Superior temporal gyrus (tissue), 1 donor: ENCODE results near the gene KRTAP5-7.
A peak's percentile ranks its signal among the peaks of the same experiment; 100 is the strongest.
"Not testable (repeated sequence)": the region's sequence is repeated elsewhere in the genome, so short reads cannot be mapped to it uniquely, and the experiment has no call there.

Source experiments
- DNase-seq: peaks from one replicate; pipeline ENCODE4 v3.0.0-alpha.2; 2016; ENCODE audit errors: extremely low spot score

Gene KRTAP5-7

DNA sequence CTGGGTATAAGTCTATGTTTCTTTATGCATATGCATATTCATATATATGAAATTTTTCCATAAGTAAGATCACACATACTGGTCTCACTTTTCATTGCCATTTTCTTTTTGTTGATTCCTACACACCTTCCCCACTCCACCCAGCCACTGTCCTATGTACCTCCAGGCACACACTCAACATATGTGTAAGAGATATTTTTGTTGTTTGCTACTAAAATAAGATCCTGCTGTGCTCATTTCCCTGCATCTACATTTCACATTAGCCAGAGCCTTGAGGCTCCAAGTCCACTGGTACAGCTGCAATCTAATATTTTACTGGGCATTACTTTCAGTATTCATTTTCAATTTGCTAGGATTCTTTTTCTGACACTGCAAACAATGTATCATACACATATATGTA, 30.2 kb downstream of the KRTAP5-7 start:
- no peak for DNase-seq

DNA sequence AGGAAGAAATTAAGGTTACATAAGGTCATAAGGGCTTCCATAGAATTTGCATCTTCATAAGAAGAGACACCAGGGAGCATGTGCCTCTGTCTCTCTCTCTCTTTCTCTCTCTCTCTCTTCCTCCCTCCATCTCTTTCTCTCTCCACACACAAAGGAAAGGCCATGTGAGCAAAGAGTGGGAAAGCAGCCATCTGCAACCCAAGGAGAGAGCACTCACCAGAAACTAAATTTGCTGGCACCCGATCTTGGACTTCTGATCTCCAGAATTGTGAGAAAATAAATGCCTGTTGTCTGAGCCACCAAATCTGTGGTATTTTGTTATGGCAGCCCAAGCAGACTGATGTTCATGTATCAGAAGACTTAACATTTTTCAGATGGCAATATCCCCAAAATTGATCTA, 31.9 kb downstream of the KRTAP5-7 start:
- DNase-seq = peak; percentile 15

DNA sequence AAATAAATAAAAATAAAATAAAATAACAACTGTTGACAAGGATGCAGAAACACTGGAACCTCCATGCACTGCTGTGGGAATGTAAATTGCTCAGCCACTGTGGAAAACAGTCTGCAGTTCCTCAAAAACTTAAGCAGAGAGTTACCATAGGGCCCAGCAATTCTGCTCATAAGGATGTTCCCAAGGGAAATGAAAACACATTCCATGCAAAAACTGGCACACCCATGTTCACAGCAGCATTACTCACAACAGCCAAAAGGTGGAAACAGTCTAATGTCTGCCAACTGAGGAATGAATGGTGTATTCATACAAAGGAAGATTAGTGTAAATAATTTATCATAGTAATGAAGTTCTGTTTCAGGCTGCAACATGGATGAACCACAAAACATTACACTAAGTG, 35.1 kb downstream of the KRTAP5-7 start:
- DNase-seq = no peak

DNA sequence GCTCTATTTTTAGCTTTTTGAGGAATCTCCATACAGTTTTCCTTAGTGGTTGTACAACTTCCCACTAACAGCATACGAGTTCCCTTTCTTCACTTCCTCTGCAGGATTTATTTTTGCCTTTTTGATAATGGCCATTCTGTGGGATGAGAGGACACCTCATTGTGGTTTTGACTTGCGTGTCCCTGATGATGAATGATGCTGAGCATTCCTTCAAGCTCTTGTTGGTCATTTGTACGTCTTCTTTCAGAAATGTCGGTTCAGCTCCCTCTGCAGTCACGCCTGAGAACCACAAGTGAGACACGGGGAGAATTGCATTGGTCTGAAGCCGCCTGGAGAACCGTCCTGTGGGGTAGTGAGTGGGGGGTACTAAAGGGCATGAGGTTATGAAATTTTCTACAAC, 36.3 kb downstream of the KRTAP5-7 start:
- DNase-seq = peak; percentile 52

DNA sequence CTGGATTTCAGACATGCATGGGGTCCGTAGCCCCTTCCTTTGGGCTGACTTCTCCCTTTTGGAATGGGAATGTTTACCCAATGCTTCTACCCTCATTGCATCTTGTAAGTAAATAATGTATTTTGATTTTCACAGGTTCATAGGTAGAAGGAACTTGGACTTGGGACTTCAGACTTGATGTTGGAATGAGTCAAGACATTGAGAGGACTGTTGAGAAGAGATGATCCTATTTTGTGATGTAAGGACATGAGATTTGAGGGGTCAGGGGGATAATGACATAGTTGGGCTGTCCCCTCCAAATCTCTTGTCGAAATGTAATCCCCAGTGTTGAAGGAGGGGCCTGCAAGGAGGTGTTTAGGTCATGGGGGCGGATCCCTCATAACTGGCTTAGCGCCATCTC, 37.4 kb downstream of the KRTAP5-7 start:
- DNase-seq = no peak

DNA sequence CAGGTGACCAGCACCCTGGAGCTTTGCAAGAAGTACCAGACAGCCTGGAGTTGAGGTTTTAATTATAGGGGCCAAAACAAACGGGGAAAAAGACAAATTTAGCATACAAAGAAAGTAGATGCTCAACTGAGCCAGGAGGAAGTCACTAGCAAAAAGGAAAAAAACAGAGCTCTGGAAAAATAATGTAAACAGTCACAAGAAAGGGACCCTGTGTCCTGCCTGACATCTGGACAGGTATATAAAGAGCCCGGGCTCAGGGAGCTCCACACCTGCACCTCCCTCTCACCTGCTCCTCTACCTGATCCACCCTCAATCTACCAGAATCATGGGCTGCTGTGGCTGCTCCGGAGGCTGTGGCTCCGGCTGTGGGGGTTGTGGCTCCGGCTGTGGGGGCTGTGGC, 38.2 kb downstream of the KRTAP5-7 start, which contains the start of gene KRTAP5-10:
Gene KRTAP5-10, plus strand, starts transcription at position 301 of the 400 bp plus-strand sequence. Its CDS starts 25 bp downstream, at position 326.
- DNase-seq = no peak

DNA sequence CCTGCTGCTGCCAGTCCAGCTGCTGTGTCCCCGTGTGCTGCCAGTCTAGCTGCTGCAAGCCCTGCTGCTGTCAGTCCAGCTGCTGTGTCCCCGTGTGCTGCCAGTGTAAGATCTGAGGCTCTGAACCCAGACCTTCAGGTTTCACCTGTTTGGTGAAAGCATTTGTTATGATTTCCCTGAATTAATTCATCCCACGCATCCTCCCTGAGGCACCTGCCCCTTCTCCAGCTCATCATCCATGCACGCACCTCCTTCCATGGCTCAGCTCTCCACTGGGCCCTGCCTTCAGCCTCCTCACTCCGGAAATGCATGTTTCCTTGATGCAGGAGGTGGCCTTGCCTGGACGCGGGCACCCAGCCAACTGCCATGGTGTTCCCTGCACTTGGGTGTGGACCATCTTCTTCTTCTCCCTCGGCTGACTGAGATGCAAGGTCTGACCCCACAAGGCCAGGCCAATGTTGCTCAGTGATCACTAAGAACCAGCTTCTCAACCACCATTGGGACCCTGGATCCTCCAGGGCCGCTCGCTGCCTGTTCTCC, 39.1 kb downstream of the KRTAP5-7 start:
- no peak for DNase-seq

DNA sequence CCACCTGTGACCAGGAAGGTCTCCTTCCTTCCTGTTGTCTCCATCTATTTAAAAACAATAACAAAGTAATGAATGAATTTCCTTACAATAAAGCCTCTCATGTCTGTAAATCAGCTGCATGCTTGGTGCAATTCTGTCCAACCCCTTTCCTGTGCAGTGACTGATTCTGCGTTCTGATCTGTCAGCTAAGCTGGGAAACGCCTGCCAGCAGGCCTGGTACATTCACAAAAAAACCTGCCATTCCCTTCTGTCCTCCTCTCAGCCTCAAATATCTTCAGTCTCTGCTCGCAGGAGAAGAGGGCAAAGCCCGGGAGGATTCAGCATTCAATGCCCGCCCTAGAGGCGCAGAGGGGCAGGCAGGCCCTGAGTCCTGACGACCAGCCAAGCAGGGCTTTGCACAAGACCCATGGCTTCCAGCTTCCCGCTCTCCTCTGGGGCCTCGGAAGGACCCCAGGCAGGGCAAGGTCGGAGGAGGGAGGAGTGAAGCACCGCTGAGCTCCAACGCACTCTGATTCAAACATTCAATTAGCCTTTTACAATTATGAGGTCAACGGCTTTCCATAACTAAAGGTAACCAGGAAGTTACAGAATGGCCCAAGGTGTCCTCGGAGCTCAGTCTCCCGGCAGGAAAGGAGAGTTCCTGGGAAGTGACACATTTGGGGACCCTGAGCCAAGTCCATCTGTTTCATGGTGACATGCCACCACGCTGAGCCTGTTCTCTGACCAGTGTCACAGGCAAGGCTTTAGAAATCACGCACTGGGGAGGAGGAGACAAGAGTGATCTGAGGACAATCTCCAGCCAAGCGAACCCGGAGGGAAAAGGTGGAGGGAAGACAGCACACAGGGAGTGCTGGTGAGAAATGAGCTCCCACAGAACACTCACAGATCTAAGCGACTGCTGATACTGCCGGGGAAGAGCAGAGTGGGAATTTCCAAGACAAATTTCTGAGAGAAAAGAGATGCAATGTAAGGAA, 39.8 kb downstream of the KRTAP5-7 start:
- DNase-seq = not testable (repeated sequence)

DNA sequence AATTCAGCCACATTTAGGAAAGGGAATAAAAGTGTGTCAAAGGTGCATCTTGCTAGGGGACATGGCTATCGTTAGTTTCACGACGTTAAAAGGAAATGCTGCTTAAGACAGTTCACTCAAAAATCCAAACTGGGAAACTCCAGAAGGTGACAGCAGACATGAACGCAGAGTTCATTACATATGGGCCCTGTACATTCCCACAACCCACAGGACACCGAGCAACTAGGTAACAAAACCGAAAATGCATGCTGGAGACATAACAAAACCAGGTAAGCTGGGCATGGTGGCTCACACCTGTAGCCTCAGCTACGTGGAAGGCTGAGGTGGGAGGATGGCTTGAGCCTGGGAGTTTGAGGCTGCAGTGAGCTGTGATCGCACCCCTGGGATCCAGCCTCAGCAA, 40.6 kb downstream of the KRTAP5-7 start:
- DNase-seq = not testable (repeated sequence)

DNA sequence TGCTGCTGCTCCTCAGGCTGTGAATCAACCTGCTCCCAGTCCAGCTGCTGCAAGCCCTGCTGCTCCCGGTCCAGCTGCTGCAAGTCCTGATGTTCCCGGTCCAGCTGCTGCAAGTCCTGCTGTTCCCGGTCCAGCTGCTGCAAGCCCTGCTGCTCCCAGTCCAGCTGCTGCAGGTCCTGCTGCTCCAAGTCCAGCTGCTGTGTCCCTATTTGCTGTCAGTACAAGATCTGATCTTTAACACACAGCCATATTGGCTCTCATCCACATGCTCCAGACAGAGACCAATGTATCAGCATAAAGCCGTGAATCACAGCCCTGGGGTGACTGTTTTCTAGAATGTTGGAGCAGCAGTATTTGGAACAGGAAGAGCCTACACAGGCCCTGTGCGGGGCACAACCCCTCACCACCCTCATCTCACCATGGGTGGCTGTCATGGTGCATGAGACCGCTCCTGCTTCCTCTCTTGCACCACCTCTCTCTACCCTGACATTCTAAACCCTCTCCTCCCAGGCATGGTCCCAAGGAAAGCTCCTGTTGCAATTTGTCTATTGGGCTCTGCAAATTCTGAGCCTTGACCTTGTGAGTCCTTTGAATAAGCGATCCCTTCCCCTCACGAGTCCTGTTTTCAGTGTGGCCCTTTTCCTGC, 41.8 kb downstream of the KRTAP5-7 start:
- DNase-seq = no peak

DNA sequence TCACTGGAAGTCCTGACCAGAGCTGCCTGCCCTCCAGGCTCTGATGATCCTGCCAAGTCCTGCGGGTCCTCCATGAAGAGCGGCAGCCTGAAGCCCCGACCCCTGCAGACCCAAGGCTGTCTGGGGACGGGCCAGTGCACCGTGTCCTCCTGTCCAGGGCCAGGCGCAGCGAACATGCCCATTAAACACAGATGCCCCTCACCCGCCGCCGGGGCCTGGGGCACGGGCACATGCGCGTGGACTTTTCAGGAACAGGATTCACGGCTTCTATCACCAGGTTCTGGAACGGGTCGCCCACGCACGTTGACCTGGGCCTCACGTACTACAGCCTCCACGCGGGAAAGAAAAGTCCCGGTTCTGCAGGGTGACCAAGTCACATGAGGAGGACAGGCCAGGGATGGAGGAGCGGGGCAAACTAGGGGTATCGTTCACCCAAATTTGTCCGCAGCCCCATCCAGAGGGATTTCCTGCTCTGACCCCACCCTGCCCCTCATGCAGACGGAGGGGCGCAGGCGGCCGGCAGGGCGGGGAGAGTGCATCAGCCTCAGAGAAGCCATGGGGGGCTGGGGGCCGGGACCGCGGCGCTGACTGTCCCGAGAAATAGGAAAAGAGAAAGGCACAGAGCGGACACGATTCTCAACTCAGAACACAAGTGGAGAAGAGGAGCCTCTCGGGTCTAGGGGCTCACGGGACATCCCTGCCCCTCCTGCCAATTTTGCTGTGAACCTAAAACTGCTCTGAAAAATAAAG, 44.2 kb downstream of the KRTAP5-7 start:
- not testable (repeated sequence) for DNase-seq

DNA sequence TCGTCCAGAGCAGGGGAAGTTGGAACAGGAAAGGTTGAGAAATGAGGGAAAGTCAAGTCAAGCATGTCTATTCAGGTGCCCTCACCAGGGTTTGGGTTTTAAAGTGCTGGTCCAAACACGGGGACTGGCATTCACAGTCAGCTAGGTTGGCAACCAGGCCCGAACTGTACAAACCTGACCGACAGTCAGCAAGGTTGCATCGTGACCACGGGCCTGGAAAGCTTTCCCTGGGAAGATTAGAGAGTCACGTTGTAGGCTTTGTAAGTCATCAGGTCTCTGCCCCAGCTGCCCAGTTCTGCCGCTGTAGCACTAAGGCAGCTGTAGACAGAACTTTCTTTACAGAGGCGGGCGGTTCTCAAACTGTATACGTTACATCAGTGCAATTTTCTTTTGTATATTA, 45.7 kb downstream of the KRTAP5-7 start:
- no peak for DNase-seq

DNA sequence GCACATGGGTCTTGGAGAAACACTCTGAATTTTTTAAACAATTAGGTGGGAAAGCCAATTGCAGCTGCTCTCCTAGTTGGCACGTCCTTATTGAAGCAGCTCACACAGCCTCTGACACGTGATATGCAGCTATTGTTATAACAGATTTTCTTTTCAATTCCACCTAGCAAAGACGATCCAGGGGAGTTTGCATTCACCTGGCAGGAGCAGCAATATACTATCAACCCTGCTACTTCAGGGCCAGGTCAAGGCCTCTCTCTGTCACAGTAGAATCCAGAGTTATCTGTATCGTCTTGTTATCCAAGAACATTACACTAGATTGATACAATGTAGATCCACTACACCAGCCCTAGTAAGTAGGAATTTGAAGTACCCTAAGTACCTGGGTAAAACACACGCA, 47.4 kb downstream of the KRTAP5-7 start:
- no peak for DNase-seq

DNA sequence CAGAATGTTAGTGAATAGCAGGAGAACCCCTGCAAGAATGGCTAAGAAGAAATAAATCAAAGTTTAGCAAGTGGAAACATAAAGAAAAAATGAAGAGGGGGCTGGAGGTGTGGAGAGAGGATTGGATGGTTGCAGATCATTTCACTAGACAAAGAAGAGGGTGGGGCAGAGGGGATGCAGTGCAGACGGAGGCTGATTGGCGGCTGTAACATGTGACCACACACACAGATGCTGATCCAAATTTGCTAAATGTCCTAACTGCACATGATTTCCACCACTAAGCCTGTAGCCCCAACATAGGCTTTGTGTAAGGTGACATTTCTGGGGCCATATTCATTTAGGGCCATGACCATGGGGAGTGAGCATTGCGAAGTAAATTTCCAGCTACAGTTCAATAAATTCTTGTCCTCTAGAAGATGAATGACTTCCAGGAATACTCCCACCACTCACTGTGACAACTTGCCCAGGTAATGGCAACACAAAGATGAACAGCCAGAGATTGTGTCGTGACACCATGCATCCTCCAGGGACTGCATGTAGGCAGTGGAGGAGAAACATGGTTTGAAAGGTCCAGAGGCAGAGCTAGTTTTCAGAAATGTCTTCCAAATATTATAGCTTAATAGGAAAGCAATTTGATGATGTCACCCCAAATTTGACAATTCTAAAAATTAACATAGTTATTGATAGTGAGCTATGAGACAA, 48.8 kb downstream of the KRTAP5-7 start:
- no peak for DNase-seq

DNA sequence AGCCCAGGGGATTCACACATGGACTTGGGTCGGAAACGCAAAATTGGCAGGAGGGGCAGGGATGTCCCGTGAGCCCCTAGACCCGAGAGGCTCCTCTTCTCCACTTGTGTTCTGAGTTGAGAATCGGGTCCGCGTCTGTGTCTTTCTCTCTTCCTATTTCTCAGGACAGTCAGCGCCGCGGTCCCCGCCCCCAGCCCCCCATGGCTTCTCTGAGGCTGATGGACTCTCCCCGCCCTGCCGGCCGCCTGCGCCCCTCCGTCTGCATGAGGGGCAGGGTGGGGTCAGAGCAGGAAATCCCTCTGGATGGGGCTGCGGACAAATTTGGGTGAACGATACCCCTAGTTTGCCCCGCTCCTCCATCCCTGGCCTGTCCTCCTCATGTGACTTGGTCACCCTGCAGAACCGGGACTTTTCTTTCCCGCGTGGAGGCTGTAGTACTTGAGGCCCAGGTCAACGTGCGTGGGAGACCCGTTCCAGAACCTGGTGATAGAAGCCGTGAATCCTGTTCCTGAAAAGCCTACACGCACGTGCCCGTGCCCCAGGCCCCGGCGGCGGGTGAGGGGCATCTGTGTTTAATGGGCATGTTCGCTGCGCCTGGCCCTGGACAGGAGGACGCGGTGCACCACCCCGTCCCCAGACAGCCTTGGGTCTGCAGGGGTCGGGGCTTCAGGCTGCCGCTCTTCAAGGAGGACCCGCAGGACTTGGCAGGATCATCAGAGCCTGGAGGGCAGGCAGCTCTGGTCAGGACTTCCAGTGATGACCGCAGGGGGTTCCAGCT, 49.8 kb downstream of the KRTAP5-7 start:
- not testable (repeated sequence) for DNase-seq

DNA sequence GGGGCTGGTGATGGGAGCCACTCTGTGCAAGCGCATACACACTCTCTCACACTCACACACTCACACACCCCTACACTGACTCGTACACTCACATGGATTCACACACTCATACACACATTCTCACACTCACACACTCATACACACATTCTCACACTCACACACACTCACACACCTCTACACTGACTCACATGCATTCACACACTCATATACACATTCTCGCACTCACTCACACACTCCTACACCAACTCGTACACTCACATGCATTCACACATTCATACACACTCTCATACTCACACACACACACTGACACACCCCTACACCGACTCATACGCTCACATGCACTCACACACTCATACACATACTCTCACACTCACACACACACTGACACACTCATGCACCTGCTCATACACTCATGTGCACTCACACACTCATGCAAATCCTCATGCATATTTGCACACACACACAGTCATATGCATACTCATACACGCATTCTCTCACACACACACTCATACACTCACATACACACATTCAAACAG, 50.5 kb downstream of the KRTAP5-7 start:
- no peak for DNase-seq
